ENCODE results near the gene OSGEP. TPM values are rescaled to one million over a fixed set of nuclear protein-coding genes. Genes with fewer than 3 reads are reported as not detected.
A peak's percentile ranks its signal among the peaks of the same experiment; 100 is the strongest.

The OSGEP gene
- total and polyA plus RNA-seq, 2 experiments from 2014 or later = 29.0 to 59.5 TPM

DNA sequence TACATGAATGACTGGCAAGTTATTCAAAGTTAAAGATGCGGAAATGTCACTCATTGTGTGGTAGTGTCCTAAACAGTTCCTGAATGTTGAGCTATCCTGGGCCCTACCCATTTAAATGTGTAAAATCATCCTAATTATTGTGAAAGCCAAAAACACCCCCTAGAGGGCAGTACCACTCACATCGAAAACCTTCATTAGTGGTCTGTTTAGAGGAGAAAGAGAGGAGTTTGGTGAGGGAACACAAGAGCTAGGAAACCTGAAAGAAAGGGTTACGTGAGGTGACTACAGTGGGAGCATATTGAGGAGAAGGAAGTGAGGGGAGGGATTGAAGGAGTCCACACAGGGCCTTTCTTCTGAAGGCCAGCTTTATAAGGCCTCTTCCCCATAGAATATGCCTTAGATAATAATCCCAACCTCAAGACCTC, 38.8 kb downstream of the OSGEP start:
- H3K79me2 ChIP-seq (replicated peaks; ENCODE audit: insufficient read depth) = peaks cover 6% of the 10 kb centered on the region; the same call in 1 of the 2 replicates
- H3K27me3 ChIP-seq (ENCODE audit: insufficient read depth) = peaks cover 7% of the 10 kb centered on the region; the same call in 1 of the 2 replicates
- no peak for TF ChIP-seq JUNB (IDR thresholded peaks at IDR 0.05; ENCODE audit: unreplicated experiment)
- no peak for TF ChIP-seq ZNF331 (CRISPR knock-in tag; IDR thresholded peaks at IDR 0.05; ENCODE audit: low read depth)
- TF ChIP-seq, protein P1, sequence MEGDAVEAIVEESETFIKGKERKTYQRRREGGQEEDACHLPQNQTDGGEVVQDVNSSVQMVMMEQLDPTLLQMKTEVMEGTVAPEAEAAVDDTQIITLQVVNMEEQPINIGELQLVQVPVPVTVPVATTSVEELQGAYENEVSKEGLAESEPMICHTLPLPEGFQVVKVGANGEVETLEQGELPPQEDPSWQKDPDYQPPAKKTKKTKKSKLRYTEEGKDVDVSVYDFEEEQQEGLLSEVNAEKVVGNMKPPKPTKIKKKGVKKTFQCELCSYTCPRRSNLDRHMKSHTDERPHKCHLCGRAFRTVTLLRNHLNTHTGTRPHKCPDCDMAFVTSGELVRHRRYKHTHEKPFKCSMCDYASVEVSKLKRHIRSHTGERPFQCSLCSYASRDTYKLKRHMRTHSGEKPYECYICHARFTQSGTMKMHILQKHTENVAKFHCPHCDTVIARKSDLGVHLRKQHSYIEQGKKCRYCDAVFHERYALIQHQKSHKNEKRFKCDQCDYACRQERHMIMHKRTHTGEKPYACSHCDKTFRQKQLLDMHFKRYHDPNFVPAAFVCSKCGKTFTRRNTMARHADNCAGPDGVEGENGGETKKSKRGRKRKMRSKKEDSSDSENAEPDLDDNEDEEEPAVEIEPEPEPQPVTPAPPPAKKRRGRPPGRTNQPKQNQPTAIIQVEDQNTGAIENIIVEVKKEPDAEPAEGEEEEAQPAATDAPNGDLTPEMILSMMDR (conservative IDR thresholded peaks at IDR 0.05; ENCODE audit: low read depth in 2 of 2) = peak; percentile 57 to 79
- no peak for TF ChIP-seq STAT1 (IDR thresholded peaks at IDR 0.05; ENCODE audit: unreplicated experiment)
- peak; percentile 50; the same call in 1 of the 2 replicates for TF ChIP-seq ZNF462 (CRISPR knock-in tag; IDR thresholded peaks at IDR 0.05)
- H3K9me2 ChIP-seq (ENCODE audit: insufficient read depth) = no peaks in the 10 kb centered on the region
- H3K4me3 ChIP-seq = no peak overlapping the region
- no peak overlapping the region for H2AFZ ChIP-seq
- H3K4me1 ChIP-seq (ENCODE audit: insufficient read depth) = peaks cover 17% of the 10 kb centered on the region
- Mint-ChIP-seq H3K27me3 (ENCODE audit: insufficient read depth, low read depth, poor library complexity) (peaks cover 10% of the 10 kb centered on the region), H3K27ac (no peak overlapping the region), H3K9me3 (no peaks in the 10 kb centered on the region; the same call in 1 of the 3 replicates), H3K4me1 (peaks cover 21% of the 10 kb centered on the region; the same call in 2 of the 3 replicates), H3K36me3 (ENCODE audit: low read depth) (no peaks in the 10 kb centered on the region; the same call in 2 of the 3 replicates), H3K4me3 (no peak overlapping the region)
- H3K36me3 ChIP-seq (ENCODE audit: insufficient read depth) = no peaks in the 10 kb centered on the region
- H3K4me2 ChIP-seq = no peak overlapping the region
- peak; percentile 27 for ATAC-seq
- H3F3A ChIP-seq (replicated peaks; ENCODE audit: low read depth) = peaks cover 4% of the 10 kb centered on the region; the same call in 1 of the 2 replicates
- DNase-seq (ENCODE audit: low spot score) = peak; percentile 84
- H4K20me1 ChIP-seq (replicated peaks; ENCODE audit: insufficient read depth) = no peaks in the 10 kb centered on the region
- no peak overlapping the region for H3K27ac ChIP-seq (ENCODE audit: low read depth)

Data from GM23338 (cell line).